ENCODE measurements around the gene PPIL1.
"Not testable (repeated sequence)": the region's sequence is repeated elsewhere in the genome, so short reads cannot be mapped to it uniquely, and the experiment has no call there.

The PPIL1 gene

DNA sequence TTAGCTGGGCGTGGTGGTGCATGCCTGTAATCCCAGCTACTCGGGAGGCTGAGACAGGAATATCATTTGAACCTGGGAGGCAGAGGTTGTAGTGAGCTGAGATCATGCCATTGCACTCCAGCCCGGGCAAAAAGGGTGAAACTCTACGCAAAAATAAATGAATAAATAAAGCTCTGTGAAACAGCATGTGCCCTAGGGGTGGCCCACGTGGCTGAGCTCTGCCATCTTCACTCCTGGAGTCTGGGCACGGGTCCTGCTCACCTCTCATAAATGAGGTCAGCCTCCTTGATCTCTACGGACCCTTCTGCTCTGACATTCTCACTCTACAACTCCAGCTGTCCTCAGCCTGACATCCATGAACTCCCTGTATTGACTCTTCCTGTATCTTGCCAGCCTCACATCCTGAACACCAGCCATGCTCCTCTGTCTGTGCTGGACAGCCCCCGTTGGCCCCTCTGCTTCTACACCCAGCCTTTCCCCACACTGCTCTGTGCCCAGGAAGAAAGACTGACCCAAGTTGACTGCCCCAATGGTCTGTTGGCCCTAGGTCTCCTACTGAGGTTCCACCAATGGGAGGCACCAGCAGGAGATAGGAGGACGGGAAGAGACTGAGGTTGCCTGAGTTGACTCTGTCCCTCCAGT lies 57.3 kb downstream of the PPIL1 start:
- DNase-seq (ENCODE audit: low spot score) = no peak

DNA sequence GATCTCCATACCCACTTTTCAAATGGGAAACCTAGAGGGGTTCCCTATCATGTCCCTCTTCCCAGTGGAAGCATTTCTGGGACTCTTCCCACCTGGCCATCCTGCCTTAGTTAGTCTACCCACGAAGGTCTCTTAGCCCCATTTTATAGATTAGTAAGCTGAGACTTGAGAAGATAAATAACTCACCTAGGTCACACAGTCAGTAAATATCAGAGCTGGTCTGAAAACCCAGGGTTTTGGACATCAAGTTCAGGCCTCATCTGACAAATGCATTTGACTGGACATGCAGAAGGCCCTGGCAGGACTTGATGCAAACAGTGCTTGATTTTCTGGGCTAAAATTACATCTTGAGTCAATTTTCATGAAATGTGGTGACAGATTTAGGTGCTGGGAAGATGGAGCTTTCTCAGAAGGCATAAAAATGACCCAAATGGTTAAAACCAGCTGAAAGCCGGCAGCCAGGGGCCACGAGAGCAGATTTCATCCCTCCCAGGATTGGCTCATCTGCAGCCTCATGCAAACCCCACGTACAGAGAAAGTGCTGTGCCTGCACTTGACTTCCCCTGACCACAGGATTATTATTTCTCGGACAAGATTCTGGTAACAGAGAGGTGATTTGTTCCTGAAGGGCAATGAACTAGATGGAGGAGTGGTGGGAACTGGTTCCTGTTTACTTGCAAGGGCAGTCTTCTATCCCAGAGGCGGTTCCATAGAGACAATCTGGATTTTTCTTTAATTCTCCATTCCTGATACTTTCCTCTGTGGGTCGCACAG lies 58.5 kb downstream of the PPIL1 start:
- no peak for DNase-seq (ENCODE audit: low spot score)

DNA sequence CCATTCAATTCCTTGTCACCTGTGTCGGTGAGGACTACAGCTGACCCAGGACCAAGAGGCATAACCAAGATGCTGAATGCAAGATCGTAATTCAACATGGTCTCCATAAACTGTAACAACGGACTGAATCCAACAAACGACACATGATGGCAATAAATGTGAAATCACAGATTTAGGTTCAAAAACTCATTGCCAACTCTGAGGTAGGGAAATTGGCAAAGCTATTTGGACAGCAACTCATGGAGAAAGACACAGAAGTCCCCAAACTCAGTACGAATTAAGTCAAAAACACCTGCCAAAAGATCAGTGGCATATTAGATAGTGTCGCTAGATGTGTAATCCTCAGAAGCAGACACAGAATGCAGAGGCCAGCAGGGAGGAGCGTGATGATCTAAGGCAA lies 60.4 kb downstream of the PPIL1 start:
- no peak for DNase-seq (ENCODE audit: low spot score)

DNA sequence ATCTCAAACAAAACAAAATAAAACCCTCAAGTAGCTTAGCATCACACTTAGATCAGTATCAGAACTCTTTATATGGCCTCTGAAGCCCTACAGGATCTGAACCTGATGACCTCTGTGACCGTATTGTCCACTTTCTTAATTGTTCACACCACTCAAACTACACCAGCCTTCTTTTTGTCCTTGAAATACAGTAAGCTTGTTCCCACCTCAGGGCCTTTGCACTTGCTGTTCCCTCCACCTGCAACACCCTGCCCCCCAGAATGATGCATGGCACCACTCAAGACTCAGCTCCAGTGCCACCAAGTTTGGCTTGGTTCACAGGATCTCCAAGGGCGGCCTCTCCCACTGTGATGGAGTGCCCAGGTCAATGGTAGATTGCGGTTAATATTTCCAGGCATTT lies 61.1 kb downstream of the PPIL1 start:
- DNase-seq (ENCODE audit: low spot score) = no peak

DNA sequence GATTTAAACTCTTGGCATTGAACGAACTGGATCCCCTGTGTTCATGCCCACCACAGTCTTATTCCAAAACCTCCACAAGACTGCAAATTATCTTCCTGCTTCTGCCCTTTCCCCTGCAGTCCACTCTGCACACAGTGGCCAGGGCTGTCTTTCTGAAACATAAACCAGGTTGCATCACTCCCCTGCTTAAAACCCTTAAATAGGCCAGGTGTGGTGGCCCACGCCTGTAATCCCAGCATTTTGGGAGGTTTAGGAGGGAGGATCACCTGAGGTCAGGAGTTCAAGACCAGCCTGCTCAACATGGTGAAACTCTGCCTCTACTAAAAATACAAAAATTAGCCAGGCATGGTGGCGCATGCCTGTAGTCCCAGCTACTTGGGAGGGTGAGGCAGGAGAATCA lies 61.6 kb downstream of the PPIL1 start:
- not testable (repeated sequence) for DNase-seq (ENCODE audit: low spot score)

DNA sequence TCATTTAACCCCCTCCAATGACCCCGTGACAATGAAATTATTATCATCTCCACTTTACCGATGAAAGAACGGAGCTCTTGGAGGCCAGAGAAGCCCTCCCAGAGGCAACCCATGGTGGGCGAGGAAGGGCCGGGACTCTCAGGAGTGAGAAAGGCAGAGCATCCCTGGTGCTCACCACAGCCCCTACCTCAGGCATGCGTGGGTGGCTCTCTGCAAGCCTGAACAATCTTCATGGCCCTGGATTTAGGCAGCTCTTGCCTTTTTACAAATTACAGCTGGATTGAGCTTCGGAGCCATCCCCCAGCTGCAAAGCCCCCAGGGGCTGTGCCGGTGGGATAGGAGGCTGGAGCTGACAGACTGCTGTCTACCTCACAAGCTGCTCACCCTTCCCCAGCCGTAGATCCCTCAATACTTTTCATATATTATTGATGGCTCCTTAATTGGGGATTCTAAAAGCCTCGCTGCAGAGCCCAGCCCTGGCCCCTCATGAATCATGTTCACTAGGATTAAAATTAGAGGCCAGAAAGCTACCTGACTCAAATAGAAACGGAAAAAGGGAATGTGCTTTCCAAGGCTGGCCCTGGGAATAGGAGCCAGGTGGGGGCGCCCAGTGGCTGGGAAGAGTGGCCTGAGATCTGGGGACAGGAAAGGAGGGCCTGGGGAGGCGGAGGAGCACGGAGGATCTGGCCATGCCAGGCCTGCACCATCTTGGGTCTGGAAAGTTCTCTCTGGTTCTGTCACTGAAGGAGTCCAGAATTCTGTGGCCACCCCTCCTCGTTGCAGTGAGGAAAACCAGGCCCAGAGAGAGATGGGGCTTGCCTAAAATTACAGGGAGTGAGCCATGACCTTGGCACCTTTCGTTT lies 64.4 kb downstream of the PPIL1 start:
- DNase-seq (ENCODE audit: low spot score) = no peak

DNA sequence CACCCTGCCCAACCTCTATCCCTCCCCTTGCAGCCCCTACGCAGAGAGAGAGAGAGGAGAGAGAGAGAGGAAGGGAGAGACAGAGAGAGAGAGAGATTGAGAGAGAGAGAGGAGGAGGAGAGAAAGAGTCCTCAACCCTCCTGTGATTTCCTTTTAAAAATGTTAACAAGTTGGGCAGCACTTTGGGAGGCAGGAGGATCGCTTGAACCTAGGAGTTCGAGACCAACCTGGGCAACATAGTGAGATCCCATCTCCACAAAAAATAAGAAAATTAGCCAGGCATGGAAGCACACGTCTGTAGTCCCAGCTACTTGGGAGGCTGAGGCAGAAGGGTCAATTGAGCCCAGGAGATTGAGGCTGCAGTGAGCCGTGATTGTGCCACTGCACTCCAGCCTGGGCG lies 65.4 kb downstream of the PPIL1 start:
- no peak for DNase-seq (ENCODE audit: low spot score)

DNA sequence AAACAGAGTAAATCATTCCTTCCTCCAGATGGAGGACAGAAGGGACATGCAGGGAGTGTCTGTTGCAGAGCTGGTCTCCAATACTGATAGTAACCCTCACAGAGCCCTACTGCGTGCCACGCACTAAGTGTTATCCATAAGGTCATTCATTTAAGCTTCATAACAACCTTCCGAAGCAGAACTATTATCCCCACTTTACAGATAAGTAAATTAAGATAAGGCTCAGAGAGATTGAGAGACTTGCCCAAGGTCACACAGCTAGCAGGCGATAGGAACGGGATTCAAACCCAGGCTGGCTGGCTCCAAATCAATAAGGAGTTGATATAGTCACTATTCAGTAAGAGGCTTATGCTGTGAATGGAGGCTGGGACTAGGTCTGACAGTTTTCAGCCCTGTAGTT lies 66.0 kb downstream of the PPIL1 start:
- no peak for DNase-seq (ENCODE audit: low spot score)

DNA sequence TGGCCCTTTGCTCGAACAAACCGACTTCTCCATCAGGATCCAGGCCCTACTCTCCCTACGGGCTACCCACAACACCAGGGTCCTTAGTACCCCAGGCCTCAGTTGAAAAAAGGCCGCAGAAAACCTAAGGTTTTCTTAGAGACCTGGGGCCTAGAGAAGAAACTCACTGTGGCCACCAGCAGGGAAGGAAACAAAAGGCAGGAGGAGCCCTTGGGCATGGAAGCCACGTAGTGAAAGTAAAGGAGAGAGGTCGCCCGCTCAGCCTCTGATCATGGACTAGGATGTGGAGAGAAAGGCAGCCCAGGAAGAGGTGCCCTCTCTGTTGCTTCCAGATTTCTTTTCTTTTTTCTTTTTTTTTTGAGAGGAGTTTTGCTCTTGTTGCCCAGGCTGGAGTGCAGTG lies 66.9 kb downstream of the PPIL1 start:
- DNase-seq (ENCODE audit: low spot score) = no peak

DNA sequence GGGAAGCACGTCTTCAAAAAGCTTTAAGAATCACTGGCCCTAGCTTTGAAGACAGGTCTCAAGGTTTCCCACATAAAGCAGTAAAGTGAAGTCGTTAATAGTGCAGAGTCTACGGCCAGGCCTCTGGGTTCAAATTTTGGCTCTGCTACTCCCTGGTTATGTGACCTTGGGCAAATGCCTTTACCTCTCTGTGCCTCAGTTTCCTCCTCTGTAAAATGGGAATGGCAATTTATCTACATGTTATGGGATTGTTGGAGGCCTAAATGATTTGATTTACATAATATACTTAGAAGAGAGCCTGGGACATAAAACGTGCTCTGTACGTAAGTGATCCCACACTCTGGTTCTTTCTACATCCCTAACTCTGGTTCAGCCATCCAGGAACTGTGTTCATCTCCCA lies 67.5 kb downstream of the PPIL1 start:
- DNase-seq (ENCODE audit: low spot score) = no peak

DNA sequence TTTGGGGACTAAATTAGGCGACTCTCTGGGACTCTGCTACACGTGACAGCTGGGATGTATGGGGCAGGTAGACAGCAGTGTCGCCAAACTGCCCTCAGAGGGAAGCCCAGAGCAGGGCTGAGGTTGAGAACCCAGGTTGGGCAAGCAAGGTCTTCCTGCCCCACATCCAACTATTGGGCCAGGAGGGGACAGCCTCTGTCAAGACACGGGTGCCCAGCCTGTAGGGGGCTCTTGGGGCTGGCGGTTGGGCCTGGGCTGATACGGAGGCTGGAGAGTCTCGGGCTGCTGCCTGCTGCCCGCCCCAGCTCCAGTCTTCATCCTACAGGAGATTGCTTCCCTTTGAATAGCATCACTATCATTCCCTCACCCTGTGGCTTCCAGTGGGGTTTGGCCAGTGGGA lies 68.7 kb downstream of the PPIL1 start:
- no peak for DNase-seq (ENCODE audit: low spot score)

DNA sequence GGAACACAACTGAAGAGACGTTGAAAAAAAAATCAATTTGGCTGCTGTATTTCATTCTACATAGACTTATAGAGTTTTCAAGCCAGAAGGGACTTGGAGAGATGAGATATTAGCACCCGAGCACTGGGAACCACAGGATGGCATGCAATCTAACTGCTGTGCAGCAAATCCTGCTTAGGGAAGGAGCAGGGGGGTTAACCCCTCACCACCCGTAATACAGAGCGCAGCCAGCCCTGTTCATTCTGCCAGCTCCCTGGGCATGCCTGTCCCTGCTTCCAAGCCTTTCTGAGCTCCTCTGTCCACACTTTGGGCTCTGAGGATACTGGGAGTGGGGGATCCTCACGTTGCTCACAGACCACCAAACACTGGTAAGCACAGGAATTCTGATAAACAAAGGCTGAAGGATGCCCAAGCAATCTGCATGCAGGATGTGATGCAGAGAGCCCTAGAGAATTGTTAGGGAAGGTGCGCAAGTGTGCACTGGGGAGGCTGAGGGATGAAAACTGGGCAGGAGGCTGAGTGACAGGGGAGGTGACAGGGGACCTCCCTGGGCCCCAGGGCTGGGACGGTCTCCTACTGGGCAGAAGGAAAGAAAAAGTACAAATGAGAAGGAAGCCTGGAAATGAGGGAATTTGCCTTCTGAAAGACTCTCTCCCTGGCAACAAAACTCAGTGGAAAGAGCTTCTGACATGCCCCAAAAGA lies 69.4 kb downstream of the PPIL1 start:
- no peak for DNase-seq (ENCODE audit: low spot score)

Data from hematopoietic multipotent progenitor cell treated with erythropoietin and hydrocortisone succinate and interleukin-3 and kit ligand, for 15 days (in vitro differentiated cells).